ENCODE data around the gene TYK2.
"Not testable (repeated sequence)": the region's sequence is repeated elsewhere in the genome, so short reads cannot be mapped to it uniquely, and the experiment has no call there.

DNA sequence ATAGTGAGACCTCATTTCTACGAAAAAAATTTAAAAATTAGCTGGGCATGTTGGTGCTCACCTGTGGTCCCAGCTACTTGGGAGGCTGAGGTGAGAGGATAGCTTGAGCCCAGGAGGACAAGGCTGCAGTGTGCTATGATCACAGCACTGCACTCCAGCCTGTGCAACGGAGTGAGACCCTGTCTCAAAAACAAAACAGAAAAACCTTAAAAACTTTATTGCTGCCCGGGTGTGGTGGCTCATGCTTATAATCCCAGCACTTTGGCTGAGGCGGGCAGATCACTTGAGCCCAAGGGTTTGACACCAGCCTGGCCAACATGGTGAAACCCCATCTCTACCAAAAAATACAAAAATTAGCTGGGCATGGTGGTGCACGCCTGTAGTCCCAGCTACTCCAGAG lies 30.9 kb upstream of the TYK2 start:
- not testable (repeated sequence) for TF ChIP-seq POLR2AphosphoS5, POLR2A (IDR thresholded peaks at IDR 0.05)
- TF ChIP-seq, protein P1, sequence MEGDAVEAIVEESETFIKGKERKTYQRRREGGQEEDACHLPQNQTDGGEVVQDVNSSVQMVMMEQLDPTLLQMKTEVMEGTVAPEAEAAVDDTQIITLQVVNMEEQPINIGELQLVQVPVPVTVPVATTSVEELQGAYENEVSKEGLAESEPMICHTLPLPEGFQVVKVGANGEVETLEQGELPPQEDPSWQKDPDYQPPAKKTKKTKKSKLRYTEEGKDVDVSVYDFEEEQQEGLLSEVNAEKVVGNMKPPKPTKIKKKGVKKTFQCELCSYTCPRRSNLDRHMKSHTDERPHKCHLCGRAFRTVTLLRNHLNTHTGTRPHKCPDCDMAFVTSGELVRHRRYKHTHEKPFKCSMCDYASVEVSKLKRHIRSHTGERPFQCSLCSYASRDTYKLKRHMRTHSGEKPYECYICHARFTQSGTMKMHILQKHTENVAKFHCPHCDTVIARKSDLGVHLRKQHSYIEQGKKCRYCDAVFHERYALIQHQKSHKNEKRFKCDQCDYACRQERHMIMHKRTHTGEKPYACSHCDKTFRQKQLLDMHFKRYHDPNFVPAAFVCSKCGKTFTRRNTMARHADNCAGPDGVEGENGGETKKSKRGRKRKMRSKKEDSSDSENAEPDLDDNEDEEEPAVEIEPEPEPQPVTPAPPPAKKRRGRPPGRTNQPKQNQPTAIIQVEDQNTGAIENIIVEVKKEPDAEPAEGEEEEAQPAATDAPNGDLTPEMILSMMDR (IDR thresholded peaks at IDR 0.05): not testable (repeated sequence)

All from transverse colon (tissue), 4 donors.